CD14-positive monocyte (primary cell): Measurements from ENCODE around the gene RBKS. TPM values are rescaled to one million over a fixed set of nuclear protein-coding genes. Genes with fewer than 3 reads are reported as not detected.
A peak's percentile ranks its signal among the peaks of the same experiment; 100 is the strongest.

Experiments
- DNase-seq, 3 donors: peaks; one replicate each; pipeline ENCODE4 v3.0.0-alpha.2; 2011 to 2022
- H2AFZ ChIP-seq: 2 replicates; pipeline ENCODE4 v1.6.0; 2012; ENCODE audit warnings: mild to moderate bottlenecking, low read depth, low read length, inconsistent platforms; ENCODE audit not compliant: insufficient read depth, poor library complexity, severe bottlenecking
- H3K27ac ChIP-seq, 2 donors: 1 replicate in 1 of 2; 2 replicates in 1 of 2; pipeline ENCODE4 v1.5.1; 2012 to 2013; ENCODE audit warnings: low read length in 2 of 2, control low read depth in 1 of 2, inconsistent platforms in 1 of 2, low read depth in 1 of 2, mild to moderate bottlenecking in 1 of 2
- H3K27me3 ChIP-seq, 2 donors: one replicate each; pipeline versions ENCODE4 v1.6.0 to v1.6.1; 2011 to 2013; ENCODE audit warnings: low read length in 2 of 2; ENCODE audit not compliant: control insufficient read depth in 2 of 2, insufficient read depth in 2 of 2
- H3K36me3 ChIP-seq, 2 donors: replicated peaks in 1 of 2; 1 replicate in 1 of 2; 2 replicates in 1 of 2; pipeline versions ENCODE4 v1.5.1 to v1.6.1; 2012 to 2013; ENCODE audit warnings: low read length in 2 of 2, control low read depth in 1 of 2, inconsistent platforms in 1 of 2, mild to moderate bottlenecking in 1 of 2; ENCODE audit not compliant: insufficient read depth in 2 of 2, control insufficient read depth in 1 of 2
- H3K4me1 ChIP-seq, 2 donors: 1 replicate in 1 of 2; 2 replicates in 1 of 2; pipeline versions ENCODE4 v1.5.1 to v1.6.1; 2012 to 2013; ENCODE audit warnings: low read length in 2 of 2, control low read depth in 1 of 2, inconsistent platforms in 1 of 2, mild to moderate bottlenecking in 1 of 2, moderate library complexity in 1 of 2; ENCODE audit not compliant: insufficient read depth in 2 of 2, control insufficient read depth in 1 of 2
- H3K4me2 ChIP-seq: replicated peaks from 2 replicates; pipeline ENCODE3; 2012; ENCODE audit warnings: low read length, moderate library complexity, mild to moderate bottlenecking; ENCODE audit not compliant: poor library complexity, severe bottlenecking; ENCODE audit errors: extremely low read depth
- H3K4me3 ChIP-seq, 3 experiments: fragments of 200-600 bp in 1 of 3; sonication (generic) in 1 of 3; replicated peaks in 1 of 3; 1 replicate in 2 of 3; 2 replicates in 1 of 3; pipeline ENCODE4 v1.5.1; 2011 to 2013; ENCODE audit warnings: low read length in 3 of 3, mild to moderate bottlenecking in 3 of 3, control low read depth in 2 of 3, low read depth in 2 of 3, inconsistent platforms in 1 of 3, moderate library complexity in 1 of 3
- H3K79me2 ChIP-seq: 2 replicates; pipeline ENCODE4 v1.6.0; 2012; ENCODE audit warnings: mild to moderate bottlenecking, control low read depth, inconsistent platforms, low read length, moderate library complexity; ENCODE audit not compliant: insufficient read depth
- H3K9ac ChIP-seq: 2 replicates; pipeline ENCODE4 v1.6.0; 2017; ENCODE audit warnings: low read length, mild to moderate bottlenecking; ENCODE audit not compliant: insufficient read depth, poor library complexity, severe bottlenecking
- H3K9me3 ChIP-seq, 2 donors: replicated peaks in 1 of 2; 1 replicate in 1 of 2; 2 replicates in 1 of 2; pipeline versions ENCODE4 v1.5.1 to v1.6.1; 2012 to 2013; ENCODE audit warnings: low read length in 2 of 2, control low read depth in 1 of 2; ENCODE audit not compliant: control insufficient read depth in 1 of 2, insufficient read depth in 1 of 2
- H4K20me1 ChIP-seq: 2 replicates; pipeline ENCODE4 v1.6.0; 2012; ENCODE audit warnings: mild to moderate bottlenecking, low read length, control low read depth, moderate library complexity; ENCODE audit not compliant: insufficient read depth
- H3K27ac Mint-ChIP-seq, 7 donors: one replicate each; pipeline ENCODE4 v1.8.0; 2020; ENCODE audit warnings: mild to moderate bottlenecking in 7 of 7, mixed read lengths in 7 of 7, moderate library complexity in 6 of 7, inconsistent platforms in 2 of 7
- H3K27me3 Mint-ChIP-seq, 3 donors: one replicate each; pipeline ENCODE4 v1.8.0; 2021 to 2022; ENCODE audit warnings: low read depth in 3 of 3, mild to moderate bottlenecking in 3 of 3, mixed read lengths in 3 of 3, moderate library complexity in 3 of 3, inconsistent platforms in 1 of 3
- H3K36me3 Mint-ChIP-seq, 2 donors: one replicate each; pipeline ENCODE4 v1.8.0; 2020; ENCODE audit warnings: mixed read lengths in 2 of 2, inconsistent platforms in 1 of 2, mild to moderate bottlenecking in 1 of 2
- H3K4me1 Mint-ChIP-seq: one replicate; pipeline ENCODE4 v1.8.0; 2020; ENCODE audit warnings: mild to moderate bottlenecking, mixed read lengths
- H3K4me3 Mint-ChIP-seq, 2 donors: one replicate each; pipeline ENCODE4 v1.8.0; 2020; ENCODE audit warnings: mild to moderate bottlenecking in 2 of 2, mixed read lengths in 2 of 2, moderate library complexity in 1 of 2
- H3K9me3 Mint-ChIP-seq, 7 donors: one replicate each; pipeline ENCODE4 v1.8.0; 2020 to 2022; ENCODE audit warnings: mixed read lengths in 7 of 7, mild to moderate bottlenecking in 6 of 7, moderate library complexity in 6 of 7, inconsistent platforms in 2 of 7
- CTCF ChIP-seq: fragments of 200-600 bp; IDR thresholded peaks from one replicate; pipeline ENCODE4 v1.8.0; 2022; ENCODE audit warnings: antibody characterized with exemption, mild to moderate bottlenecking
- whole genome bisulfite sequencing: methylation state at CpG from one replicate; pipeline ENCODE4 v1.1.5; 2013; ENCODE audit warnings: missing lambda C conversion rate; ENCODE audit not compliant: insufficient coverage; 5-methylcytosine and 5-hydroxymethylcytosine counted together
- intact Hi-C, 2 donors: fragments of 100-400 bp; cut with micrococcal nuclease; formaldehyde crosslinking; loops; one replicate each; pipeline versions ENCODE4 v1.15.0 to v1.15.1; 2023
- polyA plus RNA-seq, 3 donors: library from polyadenylated mRNA; depleted of rRNA in 1 of 3; unstranded in 2 of 3; stranded (reverse) in 1 of 3; fragments of 300-500 nt in 2 of 3; fragments of >200 nt in 1 of 3; fragmentation: Illumina TruSeq in 2 of 3; gene quantifications; 1 replicate in 2 of 3; 2 replicates in 1 of 3; pipeline ENCODE4 v1.2.3, GENCODE V29; 2012 to 2021

Gene RBKS
- polyA plus RNA-seq, 3 donors, result 3.9 to 39.1 (median 4.3) TPM

- no peak for DNase-seq
- H3K4me2 ChIP-seq, result no peak overlapping the region
- Mint-ChIP-seq H3K36me3 (peaks cover 22 to 28% of the 10 kb centered on the region in 2 donors), H3K4me1 (peaks cover 17% of the 10 kb centered on the region), H3K4me3 (no peak overlapping the region), H3K27ac (peak overlapping the region in 2 of 7 donors; percentile 21 to 63), H3K9me3 (peaks cover 0 to 1% (median 0%) of the 10 kb centered on the region in 7 donors), H3K27me3 (peaks cover 0 to 2% (median 0%) of the 10 kb centered on the region in 3 donors)
- no peaks in the 10 kb centered on the region for H3K9me3 ChIP-seq
- peaks cover 2 to 4% of the 10 kb centered on the region in 2 donors for H3K36me3 ChIP-seq
- intact Hi-C loops, result no loop called here
- H3K27ac ChIP-seq, result no peak overlapping the region
- WGBS, result no CpG with 5 or more reads among the region's 1 CpG
- no peaks in the 10 kb centered on the region for H3K27me3 ChIP-seq
- TF ChIP-seq CTCF, result no peak
- H3K4me1 ChIP-seq, result peaks cover 8 to 15% of the 10 kb centered on the region in 2 donors
- no peak overlapping the region for H3K9ac ChIP-seq
- no peaks in the 10 kb centered on the region for H4K20me1 ChIP-seq
- no peak overlapping the region for H3K4me3 ChIP-seq
- H3K79me2 ChIP-seq, result peaks cover 30% of the 10 kb centered on the region
- no peak overlapping the region for H2AFZ ChIP-seq
Measured at GRCh38 chr2:27922842-27923241, 32.7 kb upstream of the RBKS start.

- Histone ChIP-seq H3K27ac (no peak overlapping the region), H3K27me3 (no peaks in the 10 kb centered on the region), H3K36me3 (peaks cover 2 to 4% of the 10 kb centered on the region in 2 donors), H3K79me2 (peaks cover 34% of the 10 kb centered on the region), H3K4me1 (peaks cover 8 to 15% of the 10 kb centered on the region in 2 donors), H2AFZ (no peak overlapping the region), H4K20me1 (no peaks in the 10 kb centered on the region), H3K4me3 (no peak overlapping the region), H3K9ac (no peak overlapping the region), H3K4me2 (no peak overlapping the region), H3K9me3 (no peaks in the 10 kb centered on the region)
- peaks cover 0 to 2% (median 0%) of the 10 kb centered on the region in 3 donors for H3K27me3 Mint-ChIP-seq
- H3K4me3 Mint-ChIP-seq, result no peak overlapping the region
- H3K9me3 Mint-ChIP-seq, result peaks cover 0 to 1% (median 0%) of the 10 kb centered on the region in 7 donors
- DNase-seq, result no peak
- peaks cover 17% of the 10 kb centered on the region for H3K4me1 Mint-ChIP-seq
- intact Hi-C loops, result no loop called here
- no peak for TF ChIP-seq CTCF
- H3K36me3 Mint-ChIP-seq, result peaks cover 19 to 31% of the 10 kb centered on the region in 2 donors
- WGBS, result 95% methylated on average over 2 of the region's 6 CpGs
- H3K27ac Mint-ChIP-seq, result peak overlapping the region in 2 of 7 donors; percentile 15 to 35
Measured at GRCh38 chr2:27921880-27922547, 31.8 kb upstream of the RBKS start.
